GM19023 (cell line): ENCODE data around the gene ADAMTS12.

Experiments
- ATAC-seq: cut with Tn5 transposase; IDR thresholded peaks from one replicate; pipeline ENCODE4 v1.9.1; 2021; ENCODE audit warnings: mild to moderate bottlenecking, moderate library complexity; ENCODE audit not compliant: unreplicated experiment

Gene ADAMTS12

DNA sequence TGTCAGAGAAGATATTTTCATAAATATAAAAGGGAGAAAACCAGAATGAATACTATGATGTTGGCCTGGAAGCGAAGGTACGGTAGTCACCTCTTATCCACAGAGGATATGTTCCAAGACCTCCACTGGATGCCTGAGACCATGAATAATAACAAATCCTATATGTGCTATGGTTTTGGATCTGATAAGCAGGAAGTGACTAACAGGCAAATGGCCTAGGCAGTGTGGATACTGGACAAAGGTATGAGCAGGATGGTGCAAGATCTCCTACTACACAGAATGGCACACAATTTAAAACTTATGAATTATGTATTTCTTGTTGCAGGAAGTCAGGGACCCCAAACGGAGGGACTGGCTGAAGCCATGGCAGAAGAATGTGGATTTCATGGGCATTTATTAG, 48.2 kb downstream of the ADAMTS12 start:
- ATAC-seq = no peak

DNA sequence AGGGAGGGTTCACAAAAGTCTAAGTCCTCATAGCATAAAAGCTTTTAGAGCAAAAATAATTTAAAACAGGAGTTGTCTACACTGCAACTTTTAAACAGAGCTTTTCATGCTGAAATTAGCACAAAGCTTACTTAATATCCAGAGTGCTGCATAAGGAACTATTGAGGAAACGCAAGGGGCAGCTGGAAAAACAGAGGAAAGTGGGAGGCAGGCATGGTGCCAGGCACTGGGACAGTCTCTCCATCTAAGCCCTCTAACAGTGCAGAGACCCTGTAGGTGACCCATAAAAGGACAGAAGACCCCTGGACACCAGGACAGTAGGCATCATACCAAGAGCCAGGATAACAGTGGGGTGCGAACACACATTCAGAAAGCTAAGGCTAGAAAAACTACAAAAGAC, 49.3 kb downstream of the ADAMTS12 start:
- no peak for ATAC-seq

DNA sequence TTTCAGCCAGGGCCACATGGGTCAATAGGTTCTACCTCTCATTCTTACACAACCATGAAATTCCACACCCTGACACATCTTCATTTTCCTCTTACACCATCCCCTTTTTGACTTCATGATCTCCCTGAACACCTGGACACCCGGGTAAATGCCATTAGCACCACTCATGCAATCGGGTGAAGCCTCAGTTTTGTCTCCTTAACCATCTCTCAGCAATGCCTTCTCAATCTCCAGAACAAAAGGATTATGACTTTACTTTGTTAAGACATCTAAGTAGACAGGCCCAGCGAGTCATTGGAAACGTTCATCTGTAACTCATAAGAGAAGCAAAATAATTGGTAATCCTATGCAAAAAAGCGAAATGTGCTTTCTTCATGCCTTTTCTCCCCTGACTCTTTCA, 49.9 kb downstream of the ADAMTS12 start:
- ATAC-seq = no peak

DNA sequence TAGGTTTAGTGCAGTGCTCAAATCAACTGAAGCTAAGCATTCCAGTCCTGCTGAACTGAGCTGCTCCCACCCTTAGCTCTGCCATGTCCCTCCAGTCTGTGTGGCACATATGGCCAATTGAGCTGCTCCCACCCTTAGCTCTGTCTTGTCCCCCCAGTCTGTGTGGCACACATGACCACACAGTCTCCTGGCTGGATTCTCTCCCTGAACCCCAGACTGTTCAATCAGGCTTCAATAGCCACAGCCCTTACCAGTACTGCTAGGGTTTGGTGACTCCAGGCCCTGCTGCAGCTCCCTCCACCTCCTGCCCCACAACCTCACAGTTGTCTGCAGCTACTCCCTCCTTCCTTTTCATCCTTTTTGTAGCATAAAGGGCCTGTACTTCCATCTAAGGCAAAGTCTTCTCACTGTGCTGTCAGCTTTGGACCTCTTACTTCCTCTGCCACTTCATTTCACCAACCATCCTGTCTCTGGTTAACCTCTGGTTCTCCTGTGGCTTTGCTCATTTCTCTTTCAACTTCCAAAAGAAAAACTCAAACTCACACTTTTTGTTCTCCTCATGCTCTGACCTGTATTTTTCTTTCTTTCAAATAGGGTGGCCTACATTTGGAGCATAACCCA, 50.8 kb downstream of the ADAMTS12 start:
- ATAC-seq = peak; percentile 72

DNA sequence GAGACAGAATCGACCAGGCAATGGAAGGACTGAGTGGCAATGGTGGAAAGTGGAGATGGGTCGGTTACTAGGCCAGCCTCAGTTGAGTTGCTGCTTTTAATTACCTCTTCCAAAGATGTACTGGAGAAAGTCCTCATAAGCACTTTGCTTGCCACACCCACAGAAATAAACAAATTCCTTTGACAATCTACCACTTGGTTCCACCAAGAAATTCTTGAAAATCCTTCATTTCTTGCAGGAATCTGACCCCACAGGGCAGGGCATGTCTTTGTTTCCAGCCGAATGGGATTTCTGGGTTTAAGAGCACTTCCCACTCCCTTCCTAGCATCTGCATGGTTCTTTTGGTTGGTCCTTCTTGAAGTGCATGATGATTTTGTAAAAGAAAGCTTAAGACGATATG, 54.5 kb downstream of the ADAMTS12 start:
- no peak for ATAC-seq

DNA sequence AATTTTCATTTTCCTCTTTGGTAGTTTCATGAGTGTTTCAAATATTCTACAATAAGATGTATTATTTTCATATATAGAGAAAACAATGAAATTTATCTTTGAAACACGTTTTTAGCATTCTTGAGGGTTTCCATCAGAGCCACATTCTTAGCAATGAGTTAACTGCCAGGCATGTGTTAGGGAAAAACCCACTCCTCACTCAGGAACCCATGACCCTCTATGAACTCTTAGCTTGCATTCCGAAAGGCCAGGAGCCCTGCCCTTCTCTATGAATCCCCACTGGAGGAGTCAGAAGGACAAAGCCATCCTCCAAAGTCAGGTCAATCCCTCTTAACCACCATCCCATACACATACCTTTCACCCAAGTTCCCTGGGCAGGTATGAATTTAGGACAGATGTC, 57.5 kb downstream of the ADAMTS12 start:
- ATAC-seq = no peak

DNA sequence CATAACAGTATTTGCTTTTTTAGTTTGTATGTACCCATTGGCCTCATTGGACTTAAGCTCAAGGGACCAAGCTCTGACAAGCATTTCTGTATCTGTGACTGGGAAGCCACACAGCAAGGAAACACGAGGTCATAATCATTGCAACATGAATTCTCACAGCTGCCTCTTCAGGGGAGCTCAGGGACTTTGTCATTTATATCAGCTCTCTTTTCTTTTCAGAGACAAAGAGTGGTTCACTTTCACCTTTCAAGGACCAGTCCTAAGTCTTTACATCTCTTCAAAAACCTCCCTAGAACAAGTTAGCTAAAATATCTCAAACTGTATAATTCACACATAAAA, 58.6 kb downstream of the ADAMTS12 start:
- no peak for ATAC-seq

DNA sequence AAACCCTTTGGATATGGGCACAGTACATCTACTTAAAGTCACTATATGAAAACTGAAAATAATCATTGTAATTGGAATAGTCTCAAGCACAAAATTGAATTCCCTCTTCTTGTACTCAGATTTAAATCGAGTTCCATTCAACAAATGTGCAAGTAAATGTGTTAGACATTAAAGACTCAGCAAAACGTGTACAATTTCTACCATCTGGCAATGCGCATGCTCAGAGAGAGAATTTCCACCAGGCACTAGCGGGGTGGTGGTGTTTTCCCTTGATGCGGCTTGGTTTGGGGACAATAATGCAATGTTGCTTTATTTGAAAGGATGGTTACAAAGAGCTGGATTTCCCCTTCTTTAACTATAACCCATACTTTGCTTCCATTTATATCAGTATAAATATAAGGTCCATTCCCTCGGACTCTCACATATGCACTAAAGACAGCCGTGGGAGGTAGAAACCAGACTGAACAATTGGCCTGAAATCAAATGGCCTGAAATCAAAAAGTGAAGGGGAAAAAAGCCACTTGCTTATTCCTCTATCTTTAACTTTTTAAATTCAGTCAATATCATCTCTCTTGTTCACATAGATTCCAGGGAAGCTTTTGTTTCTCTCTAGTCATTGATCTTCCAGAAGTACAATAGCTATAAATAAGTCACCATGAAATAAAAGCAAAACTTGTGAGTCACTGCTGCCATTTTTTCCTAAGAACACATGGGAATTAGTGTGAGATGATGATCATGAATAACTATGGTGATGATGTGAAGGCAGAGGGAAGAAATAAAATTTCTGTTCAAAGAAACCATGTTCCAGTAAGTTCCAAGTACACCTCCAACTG, 59.2 kb downstream of the ADAMTS12 start:
- no peak for ATAC-seq

DNA sequence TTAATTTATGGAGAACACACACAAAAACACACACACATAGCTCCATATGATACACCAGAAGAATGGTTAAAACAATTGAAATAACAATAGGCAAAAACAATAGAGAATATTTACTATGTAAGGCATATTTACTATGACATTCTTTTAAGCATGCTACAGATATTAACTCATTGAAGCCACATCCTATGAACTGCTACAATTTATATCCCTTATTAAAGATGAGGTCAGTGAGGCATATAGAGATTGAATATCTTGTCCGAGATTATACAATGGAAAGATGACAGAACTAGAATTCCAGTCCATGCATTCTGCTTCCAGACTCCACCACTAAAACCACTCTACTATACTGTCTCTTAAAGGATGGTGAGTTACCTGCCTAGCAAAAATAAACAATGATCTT, 60.7 kb downstream of the ADAMTS12 start:
- ATAC-seq = no peak

DNA sequence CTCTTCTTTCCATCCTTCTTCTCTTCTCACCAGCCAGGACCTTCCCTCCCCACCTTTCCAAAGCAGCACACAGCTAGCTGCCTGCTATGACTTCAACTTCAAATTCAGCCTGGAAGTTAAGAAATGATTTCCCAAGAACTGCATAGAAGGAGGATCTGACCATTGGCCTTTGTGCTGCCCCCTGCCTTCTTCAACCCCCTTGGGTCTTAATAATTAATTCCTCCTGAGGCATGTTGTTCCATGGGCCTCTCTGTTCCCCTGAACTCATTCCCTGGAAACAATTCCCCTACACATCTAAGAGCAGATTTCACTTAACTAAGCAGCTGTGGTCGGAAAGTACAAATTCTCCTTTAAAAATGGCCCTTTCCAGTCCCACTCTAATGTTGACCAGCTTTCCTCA, 62.4 kb downstream of the ADAMTS12 start:
- no peak for ATAC-seq

DNA sequence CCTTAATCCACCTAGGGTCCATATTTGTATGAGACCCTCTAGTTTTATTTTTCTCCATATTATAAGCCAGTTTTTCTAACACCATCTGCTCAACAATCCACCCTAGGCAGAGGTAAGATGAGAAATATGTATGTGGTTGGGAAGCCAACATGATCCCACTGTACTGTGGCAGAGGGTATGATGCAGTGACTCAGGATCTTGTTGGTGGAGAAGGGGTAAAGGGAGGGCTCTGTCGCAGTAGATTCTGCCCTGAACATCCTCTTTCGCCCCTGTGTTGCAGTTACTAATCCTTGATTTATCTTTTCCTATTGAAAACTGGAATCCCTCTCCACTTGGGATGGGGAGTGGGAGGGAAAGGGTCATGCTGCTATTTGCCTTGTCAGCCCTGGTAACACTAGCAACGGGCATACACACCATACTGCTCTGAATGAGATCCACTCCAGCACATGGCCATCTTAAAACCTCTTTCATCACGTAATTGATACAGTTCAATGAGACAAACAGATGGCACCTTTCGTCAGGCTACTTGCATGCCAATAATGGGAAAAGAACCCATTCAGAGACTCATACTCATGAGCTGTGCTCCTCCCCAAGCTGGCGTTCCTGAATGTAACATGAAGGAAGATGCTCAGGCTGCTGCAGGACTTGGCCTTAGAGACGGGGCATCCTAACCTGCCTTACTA, 63.0 kb downstream of the ADAMTS12 start:
- ATAC-seq = no peak

DNA sequence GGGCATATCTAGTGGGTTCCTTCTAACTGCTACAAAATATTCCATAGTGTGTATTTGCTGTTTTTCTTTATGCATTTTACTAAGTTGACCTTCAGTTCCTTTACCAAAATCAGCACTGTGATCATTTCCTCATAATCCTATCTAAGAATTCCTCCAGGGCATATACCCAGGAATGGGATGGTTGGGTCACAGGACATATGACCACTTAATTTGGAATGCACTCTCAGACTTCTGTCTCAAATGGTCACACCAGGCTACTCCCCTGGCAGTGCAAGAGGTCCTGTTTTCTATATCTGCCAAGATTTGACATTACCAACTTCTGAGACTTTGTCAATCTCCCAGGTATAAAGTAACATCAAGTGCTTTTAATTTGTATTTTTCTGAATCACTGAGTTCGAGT, 63.9 kb downstream of the ADAMTS12 start:
- ATAC-seq = no peak

DNA sequence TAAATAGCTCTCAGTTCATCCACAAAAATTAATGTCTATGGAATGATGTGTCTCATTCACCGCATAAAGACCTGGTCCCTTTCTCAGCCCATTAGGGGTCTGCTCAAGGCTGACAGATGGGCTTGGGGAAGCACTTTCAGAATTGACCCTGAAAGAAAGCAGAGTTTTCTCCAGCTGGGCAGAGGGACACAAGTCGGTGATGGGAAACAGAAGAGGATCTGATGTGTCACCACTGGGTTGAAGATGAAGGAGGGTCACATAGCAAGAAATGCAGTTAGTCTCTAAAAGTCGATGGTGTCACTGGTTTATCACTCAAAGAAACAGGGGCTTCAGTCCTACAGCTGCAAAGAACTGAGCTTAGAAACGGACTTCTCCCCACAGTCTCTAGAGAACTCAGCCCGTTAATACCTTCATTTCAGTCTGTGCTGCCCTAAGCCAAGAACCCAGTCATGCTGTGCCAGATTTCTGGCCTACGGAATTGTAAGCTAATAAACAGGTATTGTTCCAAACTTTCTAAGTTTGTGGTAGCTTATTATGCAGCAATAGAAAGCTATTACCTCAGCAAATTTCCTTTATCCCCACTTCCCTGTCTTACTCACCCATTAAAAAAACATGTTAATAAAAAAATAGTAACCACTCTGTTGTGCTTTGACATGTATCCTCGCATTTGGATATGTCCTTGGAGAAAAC, 64.6 kb downstream of the ADAMTS12 start:
- ATAC-seq = no peak

DNA sequence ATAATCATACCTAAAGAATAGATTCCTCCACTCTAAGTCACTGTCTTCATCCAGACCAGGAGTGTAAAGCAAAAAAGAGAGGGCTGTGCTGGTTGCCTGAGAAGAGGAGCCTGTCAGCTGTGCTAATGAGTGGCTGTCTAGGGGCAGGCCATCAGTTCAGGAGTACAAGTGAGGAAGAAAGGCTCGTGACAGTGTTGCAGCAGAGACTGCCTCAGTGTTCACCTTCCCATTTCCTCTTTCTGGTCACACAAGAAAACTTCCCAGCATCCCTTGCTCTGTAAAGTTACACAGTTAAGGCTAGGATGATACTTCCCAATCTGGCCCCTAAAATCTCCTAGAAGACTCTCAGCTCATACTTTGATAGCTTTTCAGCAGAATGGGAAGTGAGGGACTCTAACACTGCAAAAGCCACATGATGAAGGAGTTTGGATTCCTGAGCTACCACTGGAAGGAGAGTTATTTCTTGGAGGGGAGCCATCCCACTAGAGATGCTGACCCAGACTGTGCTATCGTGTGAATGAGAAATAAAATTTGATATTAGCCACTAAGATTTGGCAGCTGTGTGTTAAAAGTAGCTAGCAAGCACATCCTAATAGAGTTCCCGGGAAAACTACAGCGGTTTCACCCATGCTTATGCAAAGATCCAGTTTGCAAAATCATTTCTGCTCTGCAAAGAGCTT, 67.1 kb downstream of the ADAMTS12 start:
- peak; percentile 66 for ATAC-seq

DNA sequence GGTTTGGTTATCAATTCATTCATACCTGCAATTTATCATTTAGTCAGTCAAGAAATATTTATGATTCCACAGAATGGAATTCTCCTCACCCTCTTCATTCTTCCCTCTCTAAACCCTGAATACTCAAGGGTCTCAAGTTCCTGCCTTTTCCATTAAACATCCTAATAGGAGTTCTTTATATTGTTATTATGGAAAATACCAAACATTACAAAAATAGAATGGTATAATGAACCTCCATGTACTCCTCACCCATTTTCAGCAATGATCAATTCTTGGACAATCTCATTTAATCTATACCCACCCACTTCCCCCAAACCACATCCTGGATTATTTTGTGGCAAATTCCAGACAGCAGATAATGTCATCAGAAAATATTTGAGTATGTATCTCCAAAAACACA, 74.5 kb downstream of the ADAMTS12 start:
- ATAC-seq = no peak

DNA sequence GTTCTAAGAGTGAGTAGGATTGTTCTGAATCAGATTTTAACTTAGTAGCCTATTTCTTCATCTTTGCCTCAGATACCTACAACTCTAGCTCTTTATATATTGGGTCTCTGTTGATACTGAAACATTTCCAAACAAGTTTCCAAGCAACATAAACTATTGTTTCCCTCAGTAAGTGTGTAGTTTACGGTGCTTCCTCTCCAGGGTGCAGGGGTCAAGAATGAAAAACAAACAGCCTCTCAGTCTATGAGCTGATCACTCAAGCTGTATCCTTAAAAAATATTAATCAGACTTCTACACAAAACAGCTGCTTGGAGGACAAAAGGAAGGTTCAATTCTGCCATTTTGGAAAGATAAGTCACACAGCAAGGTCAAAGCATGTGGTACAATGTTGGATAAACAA, 75.0 kb downstream of the ADAMTS12 start:
- no peak for ATAC-seq

DNA sequence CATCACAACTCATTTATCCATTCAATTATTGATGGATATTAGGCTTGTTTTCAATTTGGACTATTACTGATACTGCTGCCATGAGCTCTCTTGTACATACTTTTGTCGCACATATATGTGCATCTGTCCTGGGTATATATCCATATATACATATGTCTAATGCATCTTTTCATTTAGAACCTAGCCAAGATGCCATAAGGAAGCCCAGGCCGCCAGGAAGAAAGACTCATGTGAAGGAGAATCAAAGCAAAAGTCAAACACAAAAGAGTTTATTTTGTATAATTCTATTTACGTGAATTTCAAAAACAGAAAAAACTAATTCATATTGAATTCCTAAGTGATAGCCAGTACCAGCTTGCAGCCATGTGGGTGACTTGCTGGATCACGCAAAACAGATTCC, 79.0 kb downstream of the ADAMTS12 start:
- ATAC-seq = no peak

DNA sequence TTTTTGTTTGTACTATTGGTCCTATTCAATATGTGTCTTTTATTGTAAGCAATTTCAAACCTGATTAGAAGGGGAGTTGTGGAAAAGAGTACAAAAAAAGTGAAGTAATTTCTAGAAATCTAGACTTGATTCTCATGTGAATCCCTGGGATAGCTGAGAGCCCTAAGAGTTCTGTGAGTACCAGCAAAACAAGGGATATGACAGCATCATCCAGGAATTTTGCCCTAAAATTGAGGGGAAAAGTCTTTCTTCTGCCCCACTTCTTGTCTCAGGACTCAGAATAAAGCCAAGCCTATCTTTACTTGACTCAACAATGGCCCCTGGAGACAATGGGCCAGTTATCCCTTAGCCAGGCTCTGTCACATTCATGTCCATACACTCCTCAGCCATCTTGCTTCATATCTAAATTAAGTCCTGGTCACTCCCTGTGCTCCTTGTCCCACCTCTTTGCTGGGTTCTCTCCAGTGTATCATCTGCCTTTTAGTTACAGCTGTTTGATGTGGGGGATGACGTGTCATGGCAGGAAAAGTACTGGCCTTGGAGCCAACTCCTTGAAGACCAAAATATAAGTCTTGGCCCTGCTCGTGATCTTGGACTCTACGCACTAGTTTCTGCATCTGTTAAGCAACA, 81.2 kb downstream of the ADAMTS12 start:
- no peak for ATAC-seq

DNA sequence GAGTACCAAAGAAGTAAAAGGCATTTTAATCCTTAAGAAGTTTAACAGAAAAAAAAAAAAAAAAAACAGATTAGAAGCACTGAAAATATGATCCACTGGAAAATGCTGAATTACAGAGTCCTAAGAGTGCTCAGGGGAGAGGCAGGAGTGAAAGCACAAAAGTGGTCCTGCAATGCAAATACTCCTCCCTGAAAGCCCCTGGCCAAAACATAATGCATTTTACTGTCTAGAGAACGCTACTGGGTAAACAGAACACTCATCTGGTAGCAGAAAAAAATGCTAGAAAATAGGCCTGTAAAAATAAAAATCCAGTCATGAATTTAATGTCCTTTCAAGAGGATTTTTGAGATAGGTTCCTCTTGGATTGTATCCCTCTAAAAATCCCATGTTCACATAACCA, 81.9 kb downstream of the ADAMTS12 start:
- ATAC-seq = no peak

DNA sequence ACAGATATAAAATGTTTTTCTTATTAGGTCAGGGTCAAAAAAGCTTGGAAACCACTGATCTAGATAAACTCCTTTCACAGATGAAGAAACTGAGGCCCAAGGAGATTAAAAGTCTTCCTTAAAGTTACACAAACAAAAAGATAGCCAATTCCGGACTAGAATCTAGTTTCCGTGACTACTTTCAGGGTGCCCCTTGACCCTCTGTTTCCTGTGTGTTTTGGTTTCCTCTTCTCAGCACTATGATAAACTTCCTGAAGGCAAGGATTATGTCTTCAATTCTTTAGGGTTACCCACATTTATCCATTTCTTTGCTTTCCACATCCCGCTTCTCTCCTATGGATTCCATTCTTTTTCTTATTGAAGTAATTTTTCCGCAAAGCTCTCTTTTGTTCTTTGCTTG, 83.1 kb downstream of the ADAMTS12 start:
- ATAC-seq = no peak

DNA sequence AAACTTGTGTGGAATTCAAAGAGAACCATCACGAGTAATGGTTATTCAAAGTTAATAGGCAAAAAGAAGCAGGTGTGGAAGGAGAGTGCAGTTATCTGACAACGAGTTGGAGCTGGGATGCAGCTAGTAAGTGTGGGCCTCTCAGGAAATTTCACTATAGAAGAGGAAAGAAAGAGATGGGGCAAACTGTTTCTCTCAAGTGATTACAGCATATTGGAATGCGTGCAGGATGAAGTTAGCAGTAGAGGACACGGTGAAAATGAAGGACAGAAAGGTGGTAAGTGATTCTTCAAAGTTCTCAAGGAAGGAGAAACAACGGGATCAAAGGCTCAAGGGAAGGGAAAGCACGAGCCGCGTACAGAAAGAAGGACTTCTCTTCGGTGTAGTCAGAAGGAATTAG, 84.0 kb downstream of the ADAMTS12 start:
- no peak for ATAC-seq
